Neural cell (in vitro differentiated cells): ENCODE measurements around the gene IGF2R. TPM values are rescaled to one million over a fixed set of nuclear protein-coding genes. Genes with fewer than 3 reads are reported as not detected.

Experiments
- H2AFZ ChIP-seq: fragments of 200-600, 300-800 bp; sonication (generic), shearing (Covaris generic); 2 replicates; pipeline ENCODE4 v1.6.0; 2014; ENCODE audit warnings: low read depth, mild to moderate bottlenecking, antibody characterized with exemption, low read length, moderate library complexity
- H3F3A ChIP-seq: fragments of 200-600 bp; shearing (Covaris generic); 2 replicates; pipeline ENCODE4 v1.6.1; 2016; ENCODE audit warnings: mild to moderate bottlenecking, moderate library complexity, mixed read lengths, antibody characterized with exemption, low read length; ENCODE audit not compliant: insufficient read depth, poor library complexity, severe bottlenecking
- H3K27ac ChIP-seq: fragments of 200-600, 300-800 bp; sonication (generic), shearing (Covaris generic); 2 replicates; pipeline ENCODE4 v1.5.1; 2014; ENCODE audit warnings: mild to moderate bottlenecking, low read length, moderate library complexity
- H3K27me3 ChIP-seq: fragments of 300-800, 200-600 bp; sonication (generic), shearing (Covaris generic); 2 replicates; pipeline ENCODE4 v1.6.0; 2014; ENCODE audit warnings: mild to moderate bottlenecking, low read depth, low read length, moderate library complexity; ENCODE audit not compliant: insufficient read depth
- H3K36me3 ChIP-seq: fragments of 300-800, 200-600 bp; sonication (generic), shearing (Covaris generic); 2 replicates; pipeline ENCODE4 v1.5.1; 2014; ENCODE audit warnings: mild to moderate bottlenecking, antibody characterized with exemption, low read length, moderate library complexity; ENCODE audit not compliant: insufficient read depth
- H3K4me2 ChIP-seq: fragments of 300-800, 200-600 bp; sonication (generic), shearing (Covaris generic); 2 replicates; pipeline ENCODE4 v1.6.0; 2014; ENCODE audit warnings: mild to moderate bottlenecking, low read length
- H3K4me3 ChIP-seq: fragments of 300-800, 200-600 bp; sonication (generic), shearing (Covaris generic); 2 replicates; pipeline ENCODE4 v1.5.1; 2014; ENCODE audit warnings: mild to moderate bottlenecking, low read length, moderate library complexity
- H3K79me2 ChIP-seq: fragments of 200-600 bp; shearing (Covaris generic); replicated peaks from 2 replicates; pipeline ENCODE4 v1.6.0; 2014; ENCODE audit warnings: mild to moderate bottlenecking, low read length, moderate library complexity; ENCODE audit not compliant: insufficient read depth
- H3K9ac ChIP-seq: fragments of 300-800, 200-600 bp; sonication (generic), shearing (Covaris generic); 2 replicates; pipeline ENCODE4 v1.6.1; 2016; ENCODE audit warnings: mild to moderate bottlenecking, low read length, mixed read lengths
- H3K9me2 ChIP-seq: fragments of 200-600 bp; shearing (Covaris generic); 2 replicates; pipeline ENCODE4 v1.6.1; 2016; ENCODE audit warnings: mild to moderate bottlenecking, low read length, mixed read lengths; ENCODE audit not compliant: insufficient read depth
- H3K9me3 ChIP-seq: fragments of 200-600, 300-800 bp; sonication (generic), shearing (Covaris generic); 2 replicates; pipeline ENCODE4 v1.6.1; 2016; ENCODE audit warnings: mild to moderate bottlenecking, mixed run types, low read length, moderate library complexity, mixed read lengths
- H4K20me1 ChIP-seq: fragments of 200-600 bp; shearing (Covaris generic); 2 replicates; pipeline ENCODE4 v1.6.1; 2016; ENCODE audit warnings: mild to moderate bottlenecking, mixed run types; ENCODE audit not compliant: insufficient read depth
- CTCF ChIP-seq: fragments of 450-650 bp; IDR thresholded peaks from 2 replicates; pipeline ENCODE4 v1.5.1; 2014; ENCODE audit warnings: antibody characterized with exemption, mild to moderate bottlenecking, moderate library complexity; ENCODE audit not compliant: poor library complexity, severe bottlenecking
- EP300 ChIP-seq: fragments of 450-650 bp; conservative IDR thresholded peaks from 2 replicates; pipeline ENCODE4 v1.6.1; 2014; ENCODE audit warnings: antibody characterized with exemption, mild to moderate bottlenecking, moderate library complexity; ENCODE audit not compliant: poor library complexity, severe bottlenecking
- EZH2 ChIP-seq: fragments of 200-600, 300-800 bp; shearing (Covaris generic), sonication (generic); IDR thresholded peaks from 2 replicates; pipeline ENCODE4 v1.6.1; 2014; ENCODE audit warnings: antibody characterized with exemption, low read length, borderline replicate concordance, mild to moderate bottlenecking; ENCODE audit not compliant: insufficient read depth, poor library complexity, severe bottlenecking
- MXI1 ChIP-seq: fragments of 450-650 bp; conservative IDR thresholded peaks from 2 replicates; pipeline ENCODE4 v1.6.1; 2014; ENCODE audit warnings: antibody characterized with exemption, mild to moderate bottlenecking; ENCODE audit not compliant: poor library complexity, severe bottlenecking
- POLR2AphosphoS5 ChIP-seq: IDR thresholded peaks from 2 replicates; pipeline ENCODE4 v1.6.1; 2012
- RAD21 ChIP-seq: fragments of 450-650 bp; conservative IDR thresholded peaks from 2 replicates; pipeline ENCODE4 v1.6.1; 2014; ENCODE audit warnings: antibody characterized with exemption, mild to moderate bottlenecking, moderate library complexity
- REST ChIP-seq: IDR thresholded peaks from 2 replicates; pipeline ENCODE4 v1.6.1; 2012; ENCODE audit warnings: borderline replicate concordance
- SMC3 ChIP-seq: fragments of 450-650 bp; conservative IDR thresholded peaks from 2 replicates; pipeline ENCODE4 v1.6.1; 2014; ENCODE audit warnings: antibody characterized with exemption, mild to moderate bottlenecking, moderate library complexity; ENCODE audit not compliant: poor library complexity
- TAF1 ChIP-seq: IDR thresholded peaks from 2 replicates; pipeline ENCODE4 v1.6.1; 2012; ENCODE audit warnings: low read depth
- polyA plus RNA-seq: library from polyadenylated mRNA; depleted of rRNA; stranded (reverse); fragments of >200 nt; gene quantifications from 2 replicates; pipeline ENCODE4 v1.2.3, GENCODE V29; 2014

IGF2R gene
- polyA plus RNA-seq, 1 donor from 2014 or later = 15.0 TPM

- H3K4me3 ChIP-seq = no peak overlapping the region
- TF ChIP-seq MXI1 (no peak), CTCF (no peak), EZH2 (no peak), RAD21 (no peak), TAF1 (no peak)
- H3K9ac ChIP-seq = no peak overlapping the region
- no peak overlapping the region for H2AFZ ChIP-seq
- no peaks in the 10 kb centered on the region for H3K36me3 ChIP-seq
- no peaks in the 10 kb centered on the region for H3K9me2 ChIP-seq
- H3K27me3 ChIP-seq = no peaks in the 10 kb centered on the region
- H4K20me1 ChIP-seq = no peaks in the 10 kb centered on the region
- no peaks in the 10 kb centered on the region for H3F3A ChIP-seq
- no peaks in the 10 kb centered on the region for H3K79me2 ChIP-seq
- no peaks in the 10 kb centered on the region for H3K9me3 ChIP-seq
- H3K27ac ChIP-seq = no peak overlapping the region
- no peak overlapping the region for H3K4me2 ChIP-seq
Measured at GRCh38 chr6:160095146-160095845, 126.4 kb downstream of the IGF2R start.

DNA sequence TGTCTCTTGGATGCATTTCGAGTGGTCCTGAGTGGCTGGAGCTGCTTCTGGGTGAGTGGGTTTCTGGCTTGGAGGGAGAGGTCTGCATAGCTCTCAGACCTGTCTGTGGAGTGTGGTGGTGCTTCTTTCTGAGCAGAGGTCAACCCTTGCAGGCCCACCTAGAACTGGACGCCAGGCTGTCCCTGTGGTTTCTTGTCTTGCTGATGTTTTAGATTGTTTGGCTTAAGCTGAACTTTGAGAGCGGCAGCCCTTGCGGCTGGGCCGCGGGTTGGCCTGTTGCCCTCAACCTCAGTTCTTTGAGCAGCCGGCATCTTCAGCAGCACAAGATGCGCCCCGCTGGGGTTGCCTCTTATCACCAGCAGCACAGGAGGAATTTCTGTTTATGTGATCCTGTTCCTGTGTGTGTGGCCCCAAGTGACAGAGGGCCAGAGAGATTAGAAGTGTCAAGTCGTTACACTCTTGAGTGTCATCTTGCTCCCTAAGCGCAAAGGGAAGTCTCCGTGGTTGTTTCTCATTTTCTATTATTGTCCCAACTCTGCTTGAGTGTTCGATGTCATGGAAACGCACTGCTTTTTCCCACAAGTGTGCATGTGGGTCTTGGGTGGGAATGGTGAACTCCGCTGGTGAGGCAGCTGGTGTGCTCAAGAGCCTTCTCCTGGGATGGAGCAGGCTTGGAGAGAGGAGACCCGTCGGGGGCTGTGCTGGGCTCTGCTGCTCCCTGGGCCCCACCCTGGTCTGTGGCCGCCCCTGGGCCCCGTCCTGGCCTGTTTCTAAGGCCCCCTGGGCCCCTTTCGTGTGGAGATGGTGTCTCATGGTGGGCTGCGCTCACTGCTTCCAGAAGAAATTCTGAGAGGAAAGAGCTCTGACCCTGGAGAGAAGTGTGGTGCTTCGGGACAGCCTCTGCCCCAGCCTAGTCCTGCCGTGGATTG lies 132.7 kb downstream of the IGF2R start:
- no peak overlapping the region for H3K27ac ChIP-seq
- no peaks in the 10 kb centered on the region for H3K36me3 ChIP-seq
- no peak overlapping the region for H2AFZ ChIP-seq
- TF ChIP-seq EZH2 = no peak
- TF ChIP-seq MXI1 = no peak
- TF ChIP-seq POLR2AphosphoS5 = no peak
- TF ChIP-seq SMC3 = no peak
- TF ChIP-seq TAF1 = no peak
- no peak for TF ChIP-seq REST
- no peak for TF ChIP-seq EP300
- no peak for TF ChIP-seq RAD21
- no peaks in the 10 kb centered on the region for H4K20me1 ChIP-seq
- no peaks in the 10 kb centered on the region for H3F3A ChIP-seq
- H3K27me3 ChIP-seq = no peaks in the 10 kb centered on the region
- no peak overlapping the region for H3K4me2 ChIP-seq
- no peaks in the 10 kb centered on the region for H3K79me2 ChIP-seq
- H3K4me3 ChIP-seq = no peak overlapping the region
- H3K9me2 ChIP-seq = no peaks in the 10 kb centered on the region
- no peaks in the 10 kb centered on the region for H3K9me3 ChIP-seq
- no peak overlapping the region for H3K9ac ChIP-seq
